ENCODE data around the gene C1QL4.
"Not testable (repeated sequence)": the region's sequence is repeated elsewhere in the genome, so short reads cannot be mapped to it uniquely, and the experiment has no call there.

The C1QL4 gene

GRCh38 chr12:49336645-49337584 lies at the start of gene C1QL4:
TSS of gene C1QL4 (minus strand) at chr12:49337188. CDS start at chr12:49336477, 711 bp downstream.
- Histone ChIP-seq H3K4me2 (ENCODE audit: low read length) (peak within 1 kb of the TSS; percentile 58), H2AFZ (ENCODE audit: low read length) (no peak within 1 kb of the TSS), H3K36me3 (ENCODE audit: insufficient read depth, low read length) (peaks cover 5% of the 10 kb centered on the region; the same call in 1 of the 2 replicates), H3K79me2 (ENCODE audit: insufficient read depth, low read length) (no peaks in the 10 kb centered on the region), H3K27ac (ENCODE audit: low read depth, low read length, poor library complexity, severe bottlenecking) (no peak within 1 kb of the TSS), H3K27me3 (ENCODE audit: insufficient read depth, low read length) (no peaks in the 10 kb centered on the region), H3K4me3 (ENCODE audit: low read depth, low read length, poor library complexity, severe bottlenecking) (peak within 1 kb of the TSS; percentile 24), H3K9me3 (ENCODE audit: low read length) (no peaks in the 10 kb centered on the region), H4K20me1 (ENCODE audit: insufficient read depth, low read length) (no peaks in the 10 kb centered on the region), H3K4me1 (ENCODE audit: insufficient read depth, low read length, severe bottlenecking) (peaks cover 4% of the 10 kb centered on the region), H3K9ac (ENCODE audit: low read length) (no peak within 1 kb of the TSS), H3F3A (ENCODE audit: insufficient read depth, low read length) (no peaks in the 10 kb centered on the region), H3K9me2 (ENCODE audit: low read depth, low read length) (no peaks in the 10 kb centered on the region)
- TF ChIP-seq EZH2 (IDR thresholded peaks at IDR 0.05; ENCODE audit: borderline replicate concordance, low read length): no peak
- peak; percentile 91 for TF ChIP-seq CTCF (IDR thresholded peaks at IDR 0.05; ENCODE audit: low read length)

GRCh38 chr12:49380184-49380583 lies 43.2 kb upstream of the C1QL4 start:
- not testable (repeated sequence) for H3K9me2 ChIP-seq (ENCODE audit: low read depth, low read length); H2AFZ ChIP-seq (ENCODE audit: low read length); H3K27ac ChIP-seq (ENCODE audit: low read depth, low read length, poor library complexity, severe bottlenecking); H3K27me3 ChIP-seq (ENCODE audit: insufficient read depth, low read length); H3K4me2 ChIP-seq (ENCODE audit: low read length); H3F3A ChIP-seq (ENCODE audit: insufficient read depth, low read length); H3K4me1 ChIP-seq (ENCODE audit: insufficient read depth, low read length, severe bottlenecking); H3K9ac ChIP-seq (ENCODE audit: low read length); H4K20me1 ChIP-seq (ENCODE audit: insufficient read depth, low read length); H3K4me3 ChIP-seq (ENCODE audit: low read depth, low read length, poor library complexity, severe bottlenecking); H3K9me3 ChIP-seq (ENCODE audit: low read length); H3K36me3 ChIP-seq (ENCODE audit: insufficient read depth, low read length)
- H3K79me2 ChIP-seq (ENCODE audit: insufficient read depth, low read length): peaks cover 54% of the 10 kb centered on the region

GRCh38 chr12:49377386-49377785 lies 40.4 kb upstream of the C1QL4 start:
- H3F3A ChIP-seq (ENCODE audit: insufficient read depth, low read length): no peaks in the 10 kb centered on the region
- peaks cover 3% of the 10 kb centered on the region for H3K4me1 ChIP-seq (ENCODE audit: insufficient read depth, low read length, severe bottlenecking)
- no peak overlapping the region for H2AFZ ChIP-seq (ENCODE audit: low read length)
- no peak overlapping the region for H3K4me2 ChIP-seq (ENCODE audit: low read length)
- no peaks in the 10 kb centered on the region for H3K9me2 ChIP-seq (ENCODE audit: low read depth, low read length)
- no peak overlapping the region for H3K9ac ChIP-seq (ENCODE audit: low read length)
- 0 out of 2 replicates have a peak, but pooled peaks cover 3% of the 10 kb centered on the region for H3K36me3 ChIP-seq (ENCODE audit: insufficient read depth, low read length)
- TF ChIP-seq EZH2 (IDR thresholded peaks at IDR 0.05; ENCODE audit: borderline replicate concordance, low read length) (no peak), CTCF (IDR thresholded peaks at IDR 0.05; ENCODE audit: low read length) (no peak)
- H3K9me3 ChIP-seq (ENCODE audit: low read length): no peaks in the 10 kb centered on the region
- no peaks in the 10 kb centered on the region for H4K20me1 ChIP-seq (ENCODE audit: insufficient read depth, low read length)
- H3K79me2 ChIP-seq (ENCODE audit: insufficient read depth, low read length): peaks cover 42% of the 10 kb centered on the region
- no peaks in the 10 kb centered on the region for H3K27me3 ChIP-seq (ENCODE audit: insufficient read depth, low read length)
- H3K4me3 ChIP-seq (ENCODE audit: low read depth, low read length, poor library complexity, severe bottlenecking): no peak overlapping the region
- no peak overlapping the region for H3K27ac ChIP-seq (ENCODE audit: low read depth, low read length, poor library complexity, severe bottlenecking)

Measured in OCI-LY1 (cell line).